K562 (cell line): ENCODE measurements around the gene CLTA. TPM values are rescaled to one million over a fixed set of nuclear protein-coding genes. Genes with fewer than 3 reads are reported as not detected.

Experiments used
- ASH1L ChIP-seq: fragments of 450-650 bp; IDR thresholded peaks from 2 replicates; pipeline ENCODE4 v1.6.1; 2018; ENCODE audit warnings: borderline replicate concordance, mild to moderate bottlenecking, low read depth; ENCODE audit not compliant: partially characterized antibody
- BHLHE40 ChIP-seq: IDR thresholded peaks from 2 replicates; pipeline ENCODE4 v1.6.1; 2011; ENCODE audit warnings: low read length, improper control_type of control experiment
- C11orf30 ChIP-seq: fragments of 450-650 bp; IDR thresholded peaks from 2 replicates; pipeline ENCODE4 v1.6.1; 2016; ENCODE audit warnings: low read depth, mild to moderate bottlenecking
- CBX1 ChIP-seq: sonication (generic); IDR thresholded peaks from 2 replicates; pipeline ENCODE4 v1.6.1; 2016; ENCODE audit warnings: antibody characterized with exemption, low read depth, mild to moderate bottlenecking
- CTCF ChIP-seq, 3 experiments: IDR thresholded peaks in 2 of 3; conservative IDR thresholded peaks in 1 of 3; 2 replicates each; pipeline ENCODE4 v1.5.1; 2011 to 2012; ENCODE audit warnings: low read length in 3 of 3, mild to moderate bottlenecking in 3 of 3, control low read depth in 2 of 3, improper control_type of control experiment in 1 of 3, inconsistent platforms in 1 of 3, low read depth in 1 of 3, mixed read lengths in 1 of 3, moderate library complexity in 1 of 3; ENCODE audit not compliant: insufficient read depth in 2 of 3
- GMEB1 ChIP-seq: fragments of 250-450 bp; sonication (Bioruptor Pico); IDR thresholded peaks from 2 replicates; pipeline ENCODE4 v1.4.0; 2020; ENCODE audit warnings: mild to moderate bottlenecking
- MTA2 ChIP-seq: fragments of 450-650 bp; IDR thresholded peaks from 2 replicates; pipeline ENCODE4 v1.6.1; 2016; ENCODE audit warnings: low read depth
- NEUROD1 ChIP-seq: fragments of 150-350 bp; IDR thresholded peaks from 2 replicates; pipeline ENCODE4 v1.6.1; 2014; ENCODE audit warnings: borderline replicate concordance, low read length, low read depth; ENCODE audit not compliant: partially characterized antibody
- NR0B1 ChIP-seq: fragments of 450-650 bp; IDR thresholded peaks from one replicate; pipeline ENCODE4 v1.6.1; 2018; ENCODE audit warnings: mild to moderate bottlenecking, moderate library complexity; ENCODE audit not compliant: partially characterized antibody
- NRF1 ChIP-seq, 2 experiments: fragments of 450-650 bp; IDR thresholded peaks in 1 of 2; conservative IDR thresholded peaks in 1 of 2; 2 replicates each; pipeline ENCODE4 v1.6.1; 2014; ENCODE audit warnings: mild to moderate bottlenecking in 2 of 2
- POLR2G ChIP-seq: fragments of 200-400 bp; formaldehyde crosslinking; IDR thresholded peaks from 2 replicates; pipeline ENCODE4 v1.6.1; 2017; ENCODE audit warnings: low read depth, mild to moderate bottlenecking, antibody characterized with exemption, low read length, moderate library complexity
- POLR2H ChIP-seq: IDR thresholded peaks from 2 replicates; pipeline ENCODE4 v1.6.1; 2016; ENCODE audit warnings: missing genetic modification characterization, low read depth, mild to moderate bottlenecking, control low read depth, missing compliant biosample characterization, moderate library complexity
- PTRF ChIP-seq: fragments of 450-650 bp; IDR thresholded peaks from 2 replicates; pipeline ENCODE4 v1.6.1; 2016; ENCODE audit warnings: mild to moderate bottlenecking, missing genetic modification characterization, missing compliant biosample characterization
- ZFP91 ChIP-seq: sonication (generic); formaldehyde crosslinking; IDR thresholded peaks from 2 replicates; pipeline ENCODE4 v1.8.0; 2022; ENCODE audit warnings: mild to moderate bottlenecking, missing genetic modification reagents
- ZMIZ1 ChIP-seq, 2 experiments: fragments of 150-350 bp in 1 of 2; IDR thresholded peaks; 2 replicates each; pipeline ENCODE4 v1.6.1; 2012 to 2016; ENCODE audit warnings: low read depth in 2 of 2, low read length in 2 of 2, mild to moderate bottlenecking in 1 of 2, moderate library complexity in 1 of 2
- ZNF133 ChIP-seq: fragments of 250-450 bp; sonication (Bioruptor Pico); IDR thresholded peaks from 2 replicates; pipeline ENCODE4 v1.4.0; 2020; ENCODE audit warnings: mild to moderate bottlenecking
- polyA plus RNA-seq, 8 experiments: library from polyadenylated mRNA; depleted of rRNA in 4 of 8; stranded (reverse) in 5 of 8; unstranded in 3 of 8; fragments of >200 nt; fragmentation: Nextera tagmentation in 2 of 8; fragmentation: Illumina TruSeq in 1 of 8; extraction: Ambion mirVana in 2 of 8; extraction: Trizol in 1 of 8; gene quantifications; 2 replicates each; pipeline versions ENCODE4 v1.2.1 to v1.2.3, GENCODE V29; 2011 to 2014; ENCODE audit warnings: inconsistent platforms in 1 of 8, missing spikeins in 1 of 8
- total RNA-seq, 7 experiments: library from RNA; depleted of rRNA in 6 of 7; stranded (reverse); fragments of >200 nt in 6 of 7; fragmentation: Illumina TruSeq in 2 of 7; extraction: Trizol in 2 of 7; gene quantifications; 2 replicates each; pipeline versions ENCODE4 v1.2.1 to v1.2.3, GENCODE V29; 2011 to 2021; ENCODE audit warnings: low replicate concordance in 1 of 7

Gene CLTA
- total and polyA plus RNA-seq, 9 of the 15 experiments (the other 6 are each of a cell fraction or from before 2014, with no cell fraction given) = 37.8 to 219 (median 144) TPM

GRCh38 chr9:36190388-36191289, at the start of gene CLTA (continued):
- TF ChIP-seq ZMIZ1 (IDR thresholded peaks at IDR 0.05; ENCODE audit: low read depth in 2 of 2, low read length in 2 of 2) = 0 out of 4 replicates have a peak, but pooled peaks of 1 of the 2 experiments have one; percentile 13
- TF ChIP-seq POLR2G = peak; percentile 97
- TF ChIP-seq CTCF (IDR thresholded peaks at IDR 0.05 in 2 of 3, conservative IDR thresholded peaks at IDR 0.05 in 1 of 3; ENCODE audit: insufficient read depth in 2 of 3, low read depth in 1 of 3, low read length in 3 of 3) = peak; percentile 31 to 50 (median 49)
- peak; percentile 85 for TF ChIP-seq POLR2H (tag)
- TF ChIP-seq NR0B1 = no peak
- TF ChIP-seq NRF1 (conservative IDR thresholded peaks at IDR 0.05 in 1 of 2, IDR thresholded peaks at IDR 0.05 in 1 of 2) = peak; percentile 91 to 92
- TF ChIP-seq NEUROD1 = peak; percentile 48
- peak; percentile 49 for TF ChIP-seq C11orf30
- no peak for TF ChIP-seq ZFP91 (CRISPR knock-in tag)
- TF ChIP-seq ASH1L = peak; percentile 75
- peak; percentile 87 for TF ChIP-seq BHLHE40
- TF ChIP-seq GMEB1 = no peak
- no peak for TF ChIP-seq PTRF (tag)
- TF ChIP-seq MTA2 = no peak
- no peak for TF ChIP-seq ZNF133 (CRISPR knock-in tag)
- peak; percentile 81; the same call in 1 of the 2 replicates for TF ChIP-seq CBX1
